Measurements from ENCODE around the gene RFPL2.

Gene RFPL2

DNA sequence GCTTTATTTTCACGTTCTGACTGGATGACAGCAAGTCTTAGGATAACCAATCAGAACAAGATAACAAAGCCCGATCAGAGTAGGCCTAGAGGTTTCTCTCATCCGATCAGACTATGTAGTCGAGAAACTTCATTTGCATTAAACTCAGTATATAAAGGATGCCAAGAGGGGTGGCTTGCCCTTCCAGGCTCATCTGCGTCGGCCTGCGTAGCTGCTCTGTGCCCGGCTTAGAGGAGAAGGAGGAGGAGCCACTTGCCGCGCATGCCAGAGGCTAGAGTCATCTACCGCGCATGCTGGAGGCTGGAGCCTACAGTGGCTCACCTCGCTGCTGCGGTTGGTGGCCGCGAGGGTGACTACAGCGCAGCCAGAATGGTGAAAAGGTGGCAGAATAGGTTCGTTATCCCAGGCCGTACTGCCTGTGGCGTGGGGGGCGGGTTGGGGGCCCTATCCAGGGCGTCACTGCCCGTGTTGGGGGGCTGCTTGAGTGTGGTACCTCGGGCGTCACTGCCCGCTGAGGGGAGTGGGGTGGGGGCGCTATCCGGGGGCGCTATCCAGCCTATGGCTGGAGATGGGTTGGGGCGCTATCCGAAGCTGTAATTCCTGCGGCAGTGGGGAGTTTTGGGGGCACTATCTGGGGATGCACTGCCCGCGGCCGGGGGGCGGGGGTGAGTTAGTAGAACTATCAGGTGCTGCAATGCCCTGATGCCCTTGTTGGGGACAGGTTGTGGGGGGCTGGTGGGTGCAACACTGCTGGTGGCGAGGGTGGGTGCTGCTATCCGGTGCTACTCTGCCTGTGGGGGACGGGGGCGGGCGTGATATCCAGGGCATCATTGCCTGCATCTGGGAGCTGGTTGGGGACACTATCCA, at the start of gene RFPL2:
RFPL2 (minus strand) TSS at position 218 of the 867 bp plus-strand sequence. CDS start 2,622 bp downstream, outside the sequence.
- DNase-seq = peak; percentile 62

DNA sequence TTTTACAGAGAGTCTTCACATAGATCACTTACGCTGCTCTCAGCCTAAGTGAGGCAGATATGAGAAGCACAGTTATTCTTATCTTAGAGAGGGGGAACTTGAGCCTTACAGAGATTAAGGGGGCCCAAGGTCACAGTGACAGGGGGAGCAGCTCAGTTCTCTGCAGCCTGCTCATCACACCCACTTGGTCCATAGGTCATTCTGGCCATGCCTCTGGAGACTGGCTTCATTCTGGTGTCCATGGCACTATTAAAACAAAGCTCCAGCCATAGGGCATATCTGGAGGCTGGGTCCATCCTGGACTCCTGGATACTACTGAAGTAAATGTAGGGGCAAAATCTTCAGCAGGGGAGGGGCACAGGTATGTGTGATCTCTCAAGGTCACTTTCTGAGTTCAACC, 44.4 kb upstream of the RFPL2 start:
- DNase-seq = no peak

DNA sequence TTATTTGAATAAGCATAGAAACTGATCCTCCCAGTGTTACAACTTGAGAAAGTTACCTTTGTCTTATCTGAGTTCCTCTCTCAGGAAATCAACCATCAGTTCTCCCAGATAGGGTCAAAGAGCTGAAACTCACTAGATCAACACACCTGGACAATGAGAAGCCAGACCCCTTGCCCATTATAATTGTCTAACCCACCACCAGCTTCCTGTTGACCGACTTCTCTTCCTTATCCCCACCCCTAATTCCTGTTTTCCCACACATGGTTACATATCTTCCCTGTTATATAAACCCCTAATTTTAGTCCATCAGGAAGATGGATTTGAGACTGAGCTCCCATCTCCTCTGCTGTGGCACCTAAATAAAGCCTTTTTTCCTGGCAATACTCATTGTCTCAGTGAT, 43.4 kb upstream of the RFPL2 start:
- DNase-seq = no peak

DNA sequence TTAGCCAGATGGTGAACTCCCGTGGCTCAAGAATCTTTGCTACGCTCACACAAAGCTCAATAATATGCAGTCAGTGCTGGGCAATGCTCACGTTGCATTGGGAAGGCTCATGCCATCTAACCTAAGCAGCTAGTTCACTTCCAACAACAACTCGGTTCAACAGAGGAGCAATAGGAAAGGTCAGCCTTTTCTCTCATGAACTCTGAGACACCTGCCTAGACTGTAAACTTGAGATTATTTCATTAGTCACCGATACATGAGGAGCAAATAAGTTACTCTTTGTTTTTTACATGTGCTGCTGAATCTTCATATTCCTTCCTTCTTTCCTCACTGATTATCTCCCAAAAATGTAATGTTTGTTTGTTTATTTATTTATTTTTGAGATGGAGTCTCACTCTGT, 41.3 kb upstream of the RFPL2 start:
- no peak for DNase-seq

DNA sequence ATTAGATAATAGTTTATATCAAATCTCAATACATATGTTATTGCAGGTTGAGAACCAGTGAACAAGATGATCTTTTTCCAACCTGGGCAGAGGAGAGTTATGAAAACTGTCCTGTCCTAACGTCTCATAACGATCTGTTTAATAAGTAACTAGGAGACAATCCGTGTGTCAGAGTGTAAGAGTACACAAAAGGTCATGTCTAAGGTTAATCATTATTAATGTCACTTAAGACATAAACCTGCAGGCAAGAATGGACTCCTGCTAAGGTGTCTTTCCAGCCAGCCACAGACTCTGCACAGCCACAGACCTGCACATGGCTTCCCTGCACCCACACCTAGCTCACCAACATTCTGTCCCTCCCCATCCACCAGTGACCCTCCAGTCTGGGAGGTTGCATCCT, 40.2 kb upstream of the RFPL2 start:
- DNase-seq = no peak

DNA sequence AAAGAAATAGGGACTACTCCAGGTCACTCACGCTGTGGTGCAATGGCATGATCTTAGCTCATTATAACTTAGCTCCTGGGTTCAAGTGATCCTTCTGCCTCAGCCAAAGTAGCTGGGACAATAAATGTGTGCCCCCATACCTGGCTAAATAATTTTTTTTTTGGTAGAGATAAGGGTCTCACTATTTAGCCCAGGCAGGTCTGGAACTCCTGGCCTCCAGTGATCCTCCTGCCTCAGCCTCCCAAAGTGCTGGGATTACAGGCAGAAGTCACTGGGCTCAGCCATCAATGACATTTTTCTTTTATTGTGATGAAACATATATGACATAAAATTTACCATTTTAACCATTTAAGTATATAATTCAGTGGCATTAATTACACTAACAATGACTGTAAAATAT, 39.7 kb upstream of the RFPL2 start:
- DNase-seq = no peak

DNA sequence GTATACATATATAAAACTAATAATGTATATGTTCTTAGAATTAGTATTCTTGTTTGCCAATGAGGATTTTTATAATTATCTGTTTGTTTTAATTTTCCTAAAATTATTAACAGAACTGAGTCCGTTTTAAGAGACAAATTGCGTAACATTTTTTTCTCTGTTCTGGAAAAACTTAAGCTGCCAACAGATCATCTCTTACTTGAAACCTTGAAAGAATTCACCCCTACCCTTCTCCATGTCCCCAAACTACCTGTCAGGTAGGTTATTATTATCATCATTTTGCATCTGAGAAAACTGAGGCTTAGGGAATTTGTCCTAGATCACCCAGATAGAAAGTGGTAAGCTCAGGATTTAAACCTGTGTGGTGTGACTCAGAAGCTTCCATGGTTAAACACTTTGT, 35.6 kb upstream of the RFPL2 start:
- no peak for DNase-seq

DNA sequence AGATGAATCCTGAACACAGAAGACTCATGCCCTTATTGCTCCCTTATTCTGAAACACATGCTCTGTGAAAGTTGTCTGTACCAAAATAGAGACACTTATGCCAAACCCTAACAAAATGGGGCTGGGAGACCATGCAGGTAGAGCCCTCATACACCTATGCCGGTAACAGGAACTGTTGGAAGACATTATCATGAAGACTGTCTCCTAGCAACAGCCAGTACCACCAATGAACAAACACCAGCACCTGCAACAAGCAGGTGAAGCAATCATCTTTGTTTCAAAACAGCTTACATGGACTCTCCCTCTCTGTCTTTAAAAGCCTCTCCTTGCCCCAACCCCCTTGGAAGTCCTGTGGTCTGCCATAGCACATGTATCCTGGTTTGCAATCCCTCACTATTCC, 33.0 kb upstream of the RFPL2 start:
- DNase-seq = no peak

DNA sequence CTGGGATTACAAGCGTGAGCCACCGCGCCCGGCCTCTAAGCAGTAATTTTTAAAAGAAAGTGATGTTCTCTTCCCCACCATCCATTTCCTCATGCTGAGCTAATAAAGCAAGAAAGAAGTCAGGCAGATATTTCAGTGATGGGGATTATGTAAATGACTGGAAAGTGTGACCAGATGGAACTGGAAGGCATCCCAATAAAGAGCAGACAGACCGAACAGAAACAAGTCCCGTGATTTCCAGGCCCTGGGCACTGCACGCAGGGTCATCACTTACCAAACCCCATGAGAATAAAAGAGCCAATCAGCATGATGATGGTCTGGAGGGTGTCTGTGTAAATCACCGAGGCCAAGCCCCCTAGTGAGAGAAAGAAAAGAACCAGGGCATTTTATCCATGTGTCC, 32.1 kb upstream of the RFPL2 start:
- DNase-seq = no peak

DNA sequence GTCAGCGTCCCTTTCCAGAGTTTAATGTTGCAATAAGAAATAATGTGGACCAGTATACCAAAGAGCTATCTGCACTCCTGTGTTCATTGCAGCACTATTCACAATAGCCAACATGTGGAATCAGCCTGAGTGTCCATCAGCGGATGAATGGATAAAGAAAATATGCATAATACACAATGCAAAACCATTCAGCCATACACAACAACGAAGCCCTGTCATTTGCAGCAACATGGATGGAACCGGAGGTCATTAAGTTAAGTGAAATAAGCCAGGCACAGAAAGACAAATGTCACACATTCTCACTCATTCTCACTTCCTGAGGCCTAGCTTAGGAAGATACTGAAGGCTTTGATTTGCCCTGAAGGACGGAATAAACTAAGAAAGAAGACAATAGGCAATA, 28.2 kb upstream of the RFPL2 start:
- no peak for DNase-seq

DNA sequence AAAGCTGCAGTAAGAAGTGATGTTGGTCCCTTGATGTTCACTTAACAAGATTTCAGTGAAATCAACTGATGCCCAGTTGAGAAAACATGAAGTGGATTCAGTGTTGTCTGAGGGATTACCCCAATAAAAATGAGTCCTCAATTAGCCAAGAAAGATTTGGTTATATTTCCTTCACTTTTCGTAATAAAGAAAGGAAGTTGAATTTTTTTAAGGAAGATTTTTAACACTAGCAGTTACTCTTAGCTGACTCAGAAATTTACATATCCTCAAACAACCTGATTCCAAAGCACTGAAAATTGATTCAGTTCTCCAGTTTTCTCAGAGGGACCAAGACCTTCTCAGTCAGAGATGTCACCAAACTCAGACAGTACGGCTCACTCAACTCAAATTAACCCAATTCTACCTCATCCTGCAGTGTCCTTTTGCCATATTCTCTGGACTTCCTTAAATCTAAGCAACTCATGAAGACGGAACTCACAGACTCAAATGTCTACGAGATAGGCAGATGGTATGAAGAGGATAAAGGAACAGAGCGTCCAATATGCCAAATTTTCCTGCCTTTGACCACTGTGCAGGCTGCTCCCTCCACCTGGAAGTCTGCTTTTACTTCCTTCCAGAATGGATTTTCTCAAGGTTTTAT, 27.4 kb upstream of the RFPL2 start:
- DNase-seq = no peak

DNA sequence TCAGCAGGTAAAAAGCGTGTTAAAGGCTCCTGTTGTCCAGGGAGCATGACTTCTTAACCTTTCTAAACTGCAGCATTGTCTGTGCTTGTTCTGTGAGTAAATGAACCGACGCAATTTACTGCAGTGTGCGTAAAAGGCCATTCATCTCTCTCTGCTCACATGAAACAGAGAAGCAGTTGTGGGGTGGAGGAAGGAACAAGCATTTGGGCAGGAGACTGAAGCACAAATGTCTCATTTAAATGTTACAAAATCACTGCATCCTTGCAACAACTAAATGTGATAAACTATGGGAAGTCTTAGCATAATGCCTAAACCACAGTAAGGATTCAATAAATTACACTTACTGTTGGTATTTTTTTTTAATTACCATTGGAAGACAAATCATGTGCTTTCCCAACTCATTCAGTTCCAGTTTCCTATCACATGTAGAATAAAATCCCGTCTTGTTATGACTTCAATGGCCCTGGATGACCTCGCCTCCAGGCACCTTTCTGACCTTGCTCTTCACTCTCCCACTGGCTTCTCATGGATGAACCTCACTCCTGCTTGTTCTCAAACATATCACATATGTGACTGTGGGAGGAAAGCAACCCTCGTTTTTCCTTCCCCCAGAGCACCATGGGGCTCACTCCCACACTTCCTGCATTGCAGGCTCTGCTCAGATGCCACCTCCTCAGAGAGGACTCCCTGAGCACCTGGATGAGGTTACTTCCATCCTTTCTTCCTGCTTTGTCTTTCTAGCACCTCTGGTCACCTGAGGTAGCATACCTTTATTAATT, 21.6 kb upstream of the RFPL2 start:
- no peak for DNase-seq

DNA sequence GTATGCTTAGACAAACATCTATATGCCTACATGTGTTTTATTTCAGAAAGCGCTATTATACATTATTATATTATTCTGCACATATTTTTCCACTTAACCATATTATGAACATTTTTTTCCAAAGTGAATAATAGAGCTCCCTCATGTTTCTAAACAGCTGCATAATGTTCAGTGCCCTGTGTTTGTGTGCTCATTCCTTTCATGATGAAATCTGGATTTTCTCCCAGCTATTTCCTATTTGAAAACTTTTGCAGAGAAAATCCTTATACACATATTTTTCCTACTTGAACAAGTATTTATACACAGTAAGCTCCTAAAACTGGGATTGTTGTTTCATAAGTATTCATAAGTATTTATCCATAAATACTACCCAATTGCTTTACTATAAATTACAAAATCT, 18.1 kb upstream of the RFPL2 start:
- no peak for DNase-seq

DNA sequence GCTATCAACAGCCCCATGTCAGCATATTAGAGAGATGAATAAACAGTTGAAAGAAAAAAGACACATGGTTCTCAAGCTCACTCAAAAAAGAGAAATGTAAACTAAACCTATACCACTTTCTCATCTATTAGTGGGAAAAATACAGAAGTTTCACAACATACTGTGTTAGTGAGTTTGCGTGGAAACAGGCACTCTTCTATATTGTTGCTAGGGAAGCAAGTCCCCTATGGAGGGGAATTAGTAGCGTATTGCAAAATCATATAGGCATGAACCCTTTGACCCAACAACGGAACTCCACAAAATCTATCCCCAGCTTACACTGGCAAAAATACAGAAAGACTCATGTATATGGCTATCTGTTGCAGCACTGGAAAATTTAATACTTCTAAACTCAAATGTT, 14.2 kb upstream of the RFPL2 start:
- DNase-seq = no peak

DNA sequence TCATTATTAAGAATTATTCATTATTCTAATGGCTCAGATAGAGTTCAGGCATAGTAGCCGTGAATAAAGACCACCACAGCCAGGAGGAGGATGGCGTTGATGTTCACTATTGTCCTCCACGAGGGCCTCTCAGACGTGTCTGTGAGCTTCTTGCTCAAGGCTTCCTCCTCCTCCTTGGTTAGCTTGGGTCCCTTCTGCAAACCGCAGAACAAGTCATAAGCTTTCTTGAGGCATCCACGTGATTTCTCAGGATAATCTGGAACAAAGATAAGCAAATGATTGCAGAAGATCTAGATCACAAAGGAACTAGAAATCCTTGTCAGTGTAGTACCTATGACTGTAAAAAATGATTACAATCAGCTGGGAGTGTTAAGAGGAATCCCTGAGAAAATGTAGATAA, 13.6 kb upstream of the RFPL2 start:
- DNase-seq = no peak

DNA sequence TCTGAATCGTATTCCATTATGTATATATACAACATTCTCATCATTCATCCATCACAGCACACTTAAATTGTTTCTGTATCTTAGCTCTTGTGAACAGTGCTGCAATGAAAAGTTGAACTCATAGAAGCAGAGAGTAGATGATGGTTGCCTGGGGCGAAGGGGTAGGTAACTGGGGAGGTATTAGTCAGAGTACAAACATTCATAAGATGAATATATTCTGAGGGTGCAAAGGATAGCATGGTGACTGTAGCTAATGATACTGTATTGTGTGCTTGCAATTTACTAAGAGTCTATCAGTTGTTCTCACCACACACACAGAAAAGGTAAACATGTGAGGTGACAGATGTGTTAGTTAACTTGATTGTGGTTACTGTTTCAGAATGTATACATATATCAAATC, 12.6 kb upstream of the RFPL2 start:
- DNase-seq = no peak

DNA sequence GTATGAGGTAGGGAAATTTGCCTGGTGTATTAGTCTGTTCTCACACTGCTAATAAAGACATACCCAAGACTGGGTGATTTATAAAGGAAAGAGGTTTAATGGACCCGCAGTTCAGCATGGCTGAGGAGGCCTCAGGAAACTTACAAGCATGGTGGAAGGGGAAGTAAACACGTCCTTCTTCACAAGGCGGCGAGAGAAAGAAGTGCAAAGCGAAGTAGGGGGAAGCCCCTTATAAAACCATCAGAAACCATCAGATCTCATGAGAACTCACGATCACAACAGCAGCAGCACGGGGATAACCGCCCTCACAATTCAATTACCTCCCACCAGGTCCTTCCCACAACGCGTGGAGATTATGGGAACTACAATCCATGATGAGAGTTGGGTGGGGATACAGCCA, 12.0 kb upstream of the RFPL2 start:
- DNase-seq = no peak

DNA sequence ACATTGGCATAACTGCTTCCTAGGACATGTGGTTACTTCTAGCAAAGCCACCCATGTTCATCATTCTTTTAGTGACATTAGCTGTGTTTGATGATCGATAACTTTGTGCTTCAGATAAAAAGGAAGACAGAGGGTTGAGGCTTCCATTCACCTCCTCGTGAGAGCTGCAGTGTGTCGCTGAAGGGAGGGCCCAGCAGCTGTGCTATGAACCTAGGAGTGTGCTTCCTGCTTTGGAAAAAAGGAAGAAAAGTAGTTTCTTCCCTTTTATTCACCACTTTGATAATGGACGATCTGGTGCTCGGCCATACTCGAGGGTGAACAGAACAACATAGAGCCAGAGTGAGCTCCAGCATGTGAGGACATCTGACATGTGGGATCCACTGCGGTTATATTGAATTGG, 6.1 kb upstream of the RFPL2 start:
- no peak for DNase-seq

DNA sequence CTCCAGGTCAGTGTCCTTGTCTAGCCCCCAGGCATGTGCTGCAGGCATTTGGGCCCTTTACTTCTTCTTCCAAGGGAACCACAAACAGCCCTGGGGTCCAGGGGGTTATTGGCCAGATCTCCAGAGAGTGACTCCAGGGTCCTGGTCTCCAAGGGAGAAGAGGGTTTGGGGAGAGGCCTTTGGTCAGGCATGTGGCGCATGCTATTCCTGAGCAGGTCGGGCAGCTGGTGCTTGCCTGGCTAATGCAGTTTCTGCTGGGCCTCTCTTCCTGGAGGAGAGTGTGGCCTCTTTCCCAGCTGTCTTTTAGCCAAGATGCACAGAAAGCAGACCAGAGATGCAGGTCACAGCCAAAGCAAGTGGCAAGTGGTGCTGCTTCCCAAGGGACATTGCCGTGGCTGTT, 3.8 kb upstream of the RFPL2 start:
- DNase-seq = no peak

DNA sequence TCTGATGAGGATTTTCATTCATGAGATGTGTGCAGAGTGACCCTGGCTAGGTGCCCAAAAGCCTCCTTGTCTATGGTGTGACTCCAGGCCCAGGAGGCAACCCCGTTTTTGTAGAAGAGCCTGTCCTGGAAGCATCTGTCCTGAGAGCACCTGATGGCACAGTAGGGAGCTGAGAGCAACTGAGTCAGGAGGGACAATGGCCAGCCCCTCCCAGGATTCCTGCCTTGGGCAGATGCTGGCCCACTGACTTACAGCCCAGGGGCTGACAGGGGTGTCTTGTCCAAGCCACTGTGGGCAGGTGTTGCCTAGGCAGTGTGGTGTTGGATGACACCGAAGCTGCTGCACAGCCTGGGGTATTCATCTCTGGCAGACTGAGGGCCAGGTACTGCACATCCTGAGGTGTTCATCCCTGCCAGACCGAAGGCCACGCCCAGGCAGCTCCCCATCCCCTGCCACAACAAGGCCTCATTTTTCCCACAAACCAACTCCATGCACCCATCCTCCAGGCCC, 3.2 kb upstream of the RFPL2 start:
- DNase-seq = no peak

DNA sequence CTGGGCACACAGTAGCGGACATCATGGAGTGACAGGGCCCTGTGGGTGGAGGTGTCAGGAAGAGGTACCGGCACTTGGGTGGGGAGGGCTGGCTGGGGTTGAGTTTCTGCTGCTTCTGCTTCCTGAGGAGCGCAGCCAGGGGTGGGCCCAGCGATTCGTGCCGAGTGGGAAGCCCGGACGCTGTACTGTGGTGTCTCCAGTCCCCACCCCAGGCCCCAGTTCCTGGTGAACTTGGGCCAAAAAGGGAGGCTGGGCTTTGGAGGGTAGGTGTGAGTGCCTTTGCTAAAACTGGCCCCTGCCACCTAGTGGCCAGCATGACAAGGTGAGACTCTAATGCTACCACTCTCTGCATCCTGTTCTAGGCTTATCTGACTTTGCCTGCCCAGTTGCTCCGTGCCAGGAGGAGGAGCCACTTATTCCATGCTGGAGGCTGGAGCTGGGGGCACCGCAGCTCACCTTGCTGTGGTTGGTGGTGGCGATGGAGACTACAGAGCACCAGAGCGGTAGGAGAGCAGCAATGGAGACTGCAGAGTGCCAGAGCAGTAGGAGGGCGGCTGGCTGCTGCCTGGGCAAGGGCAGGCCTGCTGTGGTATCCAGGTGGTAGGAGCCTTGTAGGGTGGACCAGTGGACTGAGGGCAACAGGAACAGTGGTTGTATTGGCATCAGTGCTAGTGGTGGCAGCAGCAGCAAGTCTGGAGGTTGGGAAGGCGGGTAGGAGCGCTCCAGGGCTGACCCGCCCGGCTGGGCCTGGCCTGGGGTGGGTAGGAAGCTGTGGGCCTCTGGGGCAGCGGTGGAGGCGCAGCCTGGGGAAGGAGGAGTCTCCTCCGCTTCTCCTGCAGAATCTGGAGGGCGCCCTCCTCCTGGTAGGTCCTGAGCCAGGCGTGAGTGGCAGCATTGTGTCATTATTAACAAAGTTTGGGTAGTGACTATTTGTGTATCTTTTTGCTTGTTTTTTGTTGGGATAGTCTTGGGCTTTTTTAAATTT, 2.2 kb upstream of the RFPL2 start:
- DNase-seq = no peak

DNA sequence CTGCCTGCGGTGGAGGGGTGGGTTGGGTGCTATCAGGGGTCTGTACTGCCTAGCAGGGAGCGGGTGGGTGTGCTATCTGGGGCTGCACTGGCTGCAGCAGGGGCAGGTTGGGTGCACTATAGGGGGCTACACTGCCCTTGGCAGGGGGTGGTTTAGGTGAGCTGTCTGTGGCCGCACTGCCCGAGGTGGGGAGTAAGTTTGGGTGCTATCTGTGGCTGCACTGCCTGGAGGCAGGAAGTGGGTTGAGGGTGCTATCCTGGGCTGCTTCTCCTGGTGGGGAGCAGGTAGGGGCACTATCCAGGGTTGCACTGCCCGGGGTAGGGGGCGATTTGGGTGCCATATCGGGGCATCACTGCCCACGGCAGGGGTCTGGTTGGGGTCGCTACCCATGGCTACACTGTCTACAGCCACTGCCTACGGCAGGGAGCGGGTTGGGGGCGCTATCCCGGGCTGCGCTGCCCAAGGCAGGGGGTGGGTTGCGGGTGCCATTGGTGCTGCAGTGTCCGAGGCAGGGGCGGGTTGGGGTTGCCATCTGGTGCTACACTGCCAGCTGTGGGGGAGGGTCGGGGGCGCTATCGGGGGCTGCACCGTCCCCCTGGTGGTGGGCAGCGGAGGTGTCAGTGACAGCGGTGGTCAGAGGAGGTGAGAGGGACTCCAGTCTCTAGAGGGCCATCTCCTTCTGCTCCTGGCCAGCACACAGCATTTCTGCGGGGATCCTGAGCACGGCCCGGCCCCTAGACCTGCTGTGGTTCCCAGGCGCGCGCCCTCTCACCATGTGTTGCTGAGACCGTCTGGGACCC, 1.3 kb upstream of the RFPL2 start:
- no peak for DNase-seq

Data from DMS 273 treated with DMSO at 0.1 percent for 48 hours (cell line).